ENCODE measurements around the gene KRT78. TPM values are rescaled to one million over a fixed set of nuclear protein-coding genes. Genes with fewer than 3 reads are reported as not detected.
"Not testable (repeated sequence)": the region's sequence is repeated elsewhere in the genome, so short reads cannot be mapped to it uniquely, and the experiment has no call there.

KRT78 gene
- total RNA-seq, 1 donor from 2014 or later, result not detected

DNA sequence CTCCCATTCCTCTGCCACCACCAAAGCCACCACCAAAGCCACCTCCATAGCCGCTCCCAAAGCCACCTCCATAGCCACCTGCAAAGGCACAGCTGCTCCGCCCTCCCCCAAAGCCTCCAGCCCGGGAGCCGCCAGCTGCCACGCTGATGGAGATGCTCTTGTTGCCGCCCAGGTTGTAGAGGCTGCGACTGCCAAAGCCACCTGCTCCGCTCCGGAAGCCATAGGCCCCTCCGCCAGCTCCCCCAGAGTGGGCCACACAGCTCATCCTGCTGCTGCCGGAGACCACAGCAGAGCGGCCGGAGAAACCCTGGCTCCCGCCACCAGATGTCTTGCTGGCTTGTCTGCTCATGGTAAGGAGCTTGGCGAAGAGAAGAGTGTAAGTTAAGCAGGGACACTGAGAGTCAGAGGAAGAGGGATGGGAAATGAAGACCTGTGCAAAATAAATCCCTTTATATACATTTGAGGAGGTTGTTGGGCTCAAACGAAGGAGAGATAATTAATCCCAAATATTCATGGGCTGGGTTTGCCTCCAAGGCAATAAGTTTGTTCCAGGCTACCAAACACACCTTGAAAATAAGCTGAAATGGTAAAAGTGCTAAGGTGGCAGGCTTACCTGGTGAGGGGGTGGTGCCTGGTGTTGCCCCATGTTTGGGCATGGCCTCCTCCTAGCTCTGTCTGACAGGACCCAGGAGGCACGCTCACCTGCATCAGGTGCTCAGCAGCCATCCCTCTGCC is 52.9 kb downstream of the KRT78 start, which contains the start of gene KRT3:
Gene KRT3, minus strand, starts transcription at position 424 of the 735 bp plus-strand sequence. Its CDS starts 75 bp downstream, at position 349.
- no peak for DNase-seq

DNA sequence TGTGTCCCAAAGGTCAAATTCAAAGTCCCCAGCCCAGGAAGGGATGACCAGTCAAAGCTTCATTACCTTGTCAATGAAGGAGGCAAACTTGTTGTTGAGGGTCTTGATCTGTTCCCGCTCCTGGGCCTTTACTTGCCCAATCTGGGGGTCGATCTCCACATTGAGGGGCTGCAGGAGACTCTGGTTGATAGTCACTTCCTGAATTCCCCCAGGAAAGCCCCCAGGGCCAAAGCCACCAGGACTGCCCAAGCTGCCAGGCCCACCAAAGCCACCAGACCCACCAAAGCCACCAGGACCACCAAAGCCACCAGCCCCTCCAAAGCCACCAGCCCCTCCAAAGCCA is 53.5 kb downstream of the KRT78 start:
- not testable (repeated sequence) for DNase-seq

DNA sequence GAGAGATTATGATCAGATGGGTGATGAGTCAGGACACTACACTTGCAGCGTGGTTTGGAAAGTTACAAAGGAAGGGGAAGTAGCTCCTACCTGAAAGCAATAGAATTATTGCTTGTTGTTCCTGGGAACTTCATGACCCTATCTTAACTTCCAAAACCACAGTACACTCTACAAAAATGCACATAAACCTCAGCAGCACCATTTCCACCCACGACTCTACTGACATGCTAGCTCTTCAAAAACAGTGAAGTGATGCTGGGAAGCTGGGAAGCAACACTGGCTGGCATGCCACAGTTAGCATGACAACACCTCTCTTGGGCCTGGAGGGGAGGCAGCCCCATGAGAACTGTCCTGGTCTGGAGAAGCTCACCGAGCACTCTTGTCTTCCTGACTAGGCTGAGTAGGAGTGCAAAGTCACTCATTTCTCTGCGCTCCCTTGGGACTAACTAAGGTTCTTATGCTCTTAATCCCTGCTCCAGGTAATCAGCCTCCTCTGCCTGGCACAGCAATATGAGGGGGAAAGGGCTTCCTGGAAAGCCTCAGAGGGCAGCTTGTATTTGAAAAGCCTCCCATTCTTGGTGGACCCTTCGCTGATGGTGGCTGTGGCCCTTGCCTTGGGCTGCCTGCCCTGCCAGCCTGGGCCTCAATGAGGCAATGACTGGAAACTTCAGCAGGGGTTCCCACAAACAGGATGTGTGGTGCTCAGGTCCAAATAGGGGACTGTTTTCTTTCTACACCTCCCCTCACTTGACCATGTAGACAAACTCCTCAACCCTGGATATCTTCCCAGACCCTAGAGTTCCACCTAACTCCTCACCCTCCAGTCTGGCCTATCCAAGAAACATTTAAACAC is 54.1 kb downstream of the KRT78 start:
- no peak for DNase-seq

DNA sequence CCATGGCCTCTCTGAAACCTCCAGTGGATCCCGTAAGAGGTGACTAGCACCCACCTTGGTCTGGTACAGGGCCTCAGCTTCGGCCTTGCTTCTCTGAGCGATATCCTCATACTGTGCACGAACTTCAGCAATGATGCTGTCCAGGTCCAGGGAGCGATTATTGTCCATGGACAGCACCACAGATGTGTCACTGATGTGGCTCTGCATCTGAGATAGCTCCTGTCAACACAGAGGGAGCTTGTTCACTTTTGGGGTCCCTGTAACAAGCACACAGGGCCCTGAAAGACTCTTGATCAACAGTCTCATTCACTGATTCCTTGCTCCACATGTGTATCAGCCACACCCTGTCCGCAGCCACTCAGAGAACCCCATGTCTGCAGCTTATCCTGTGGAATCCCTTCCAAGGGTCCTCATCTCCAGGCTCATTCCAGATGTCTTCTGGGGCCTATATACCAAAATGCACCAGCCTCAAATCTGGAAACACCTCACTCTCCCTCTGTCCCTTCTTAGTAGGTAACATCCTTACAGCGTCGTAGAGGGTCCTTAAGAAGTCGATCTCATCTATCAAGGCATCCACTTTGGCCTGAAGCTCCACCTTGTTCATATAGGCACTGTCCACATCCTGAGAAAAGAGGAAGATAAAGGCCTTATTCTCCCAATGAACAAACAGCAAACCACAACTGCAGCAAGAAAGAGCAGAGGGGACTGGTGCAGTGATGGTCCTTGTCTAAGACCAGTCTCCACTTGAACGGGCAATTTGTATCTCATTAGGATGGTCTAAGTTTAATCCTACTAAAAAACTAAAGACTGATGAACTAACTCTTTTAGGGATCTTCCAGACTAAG is 56.4 kb downstream of the KRT78 start:
- no peak for DNase-seq

DNA sequence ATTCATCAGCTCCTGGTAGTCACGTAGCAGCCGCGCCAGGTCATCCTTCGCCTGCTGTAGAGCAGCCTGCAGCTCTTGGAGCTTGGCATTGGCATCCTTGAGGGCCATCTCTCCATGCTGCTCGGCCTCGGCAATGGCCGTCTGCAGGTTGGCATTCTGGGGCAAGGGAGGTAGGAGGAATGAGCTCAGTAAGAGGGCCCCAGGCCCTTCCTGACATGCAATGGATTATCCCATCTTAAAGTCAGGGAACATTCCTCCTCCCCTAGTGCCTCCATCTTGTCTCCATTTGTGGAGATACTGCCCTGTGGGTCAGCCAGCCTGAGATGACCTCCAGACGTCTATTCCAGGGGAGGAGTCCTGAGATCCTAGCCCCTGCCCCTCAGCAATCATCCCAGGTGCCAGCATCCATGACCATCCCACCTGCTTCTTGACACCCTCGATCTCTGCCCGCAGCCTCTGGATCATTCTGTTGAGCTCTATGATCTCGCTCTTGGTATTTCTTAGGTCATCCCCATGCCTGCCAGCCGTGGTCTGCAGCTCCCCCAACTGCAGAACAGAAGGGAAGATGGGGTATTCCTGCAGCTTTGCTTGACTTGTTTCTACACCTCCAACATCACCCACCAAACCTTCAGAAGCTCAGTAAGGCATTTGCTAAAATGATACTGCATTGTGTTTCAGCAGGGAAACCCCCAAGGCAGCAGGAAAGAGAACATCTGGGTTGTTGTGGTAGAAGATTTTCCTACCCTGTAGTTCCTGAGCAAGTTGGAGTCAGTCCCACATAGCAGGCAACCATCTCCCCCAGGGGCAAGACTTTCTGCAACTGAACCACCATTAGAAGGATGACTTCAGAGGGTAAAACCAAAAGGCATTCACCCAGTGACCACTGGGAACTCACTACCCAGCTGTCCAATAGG is 57.3 kb downstream of the KRT78 start:
- no peak for DNase-seq

DNA sequence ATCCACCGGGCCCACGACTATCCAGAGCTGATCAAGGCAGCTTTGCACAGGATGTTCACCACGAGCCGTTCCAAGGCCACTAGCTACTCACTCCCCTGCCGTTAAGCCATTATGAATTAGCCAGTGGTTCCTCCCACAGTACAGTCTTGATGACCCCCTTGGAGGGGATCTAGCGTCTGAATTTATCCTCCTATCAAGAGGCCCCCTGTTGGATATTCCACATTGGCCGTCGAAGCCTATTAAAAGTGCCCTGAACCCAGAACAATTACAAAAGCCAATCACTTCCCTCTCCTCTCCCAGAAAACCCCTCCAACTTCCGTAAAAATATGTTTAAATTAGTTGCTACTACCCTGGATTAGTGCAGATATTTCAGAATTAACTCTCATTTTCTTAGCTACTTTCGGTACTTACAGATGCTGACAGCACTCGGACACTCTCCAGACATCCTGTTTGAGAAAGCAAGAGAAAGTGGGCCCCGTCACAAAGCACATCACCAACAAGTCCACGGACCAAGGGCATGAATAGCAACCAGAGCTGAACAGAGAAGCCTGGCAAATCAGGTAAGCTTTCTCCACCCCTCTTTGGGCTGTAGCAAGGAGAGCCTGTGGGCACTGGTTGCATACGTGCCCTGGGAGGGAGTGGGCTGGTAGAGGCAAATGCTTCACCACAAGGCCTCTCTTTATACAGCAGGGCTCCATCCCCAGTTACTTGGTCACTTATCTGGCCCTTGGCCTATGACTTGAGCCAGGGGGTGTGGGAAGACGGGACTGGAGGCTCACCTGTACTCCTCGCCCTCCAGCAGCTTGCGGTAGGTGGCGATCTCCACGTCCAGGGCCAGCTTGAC is 58.1 kb downstream of the KRT78 start:
- DNase-seq, result no peak

DNA sequence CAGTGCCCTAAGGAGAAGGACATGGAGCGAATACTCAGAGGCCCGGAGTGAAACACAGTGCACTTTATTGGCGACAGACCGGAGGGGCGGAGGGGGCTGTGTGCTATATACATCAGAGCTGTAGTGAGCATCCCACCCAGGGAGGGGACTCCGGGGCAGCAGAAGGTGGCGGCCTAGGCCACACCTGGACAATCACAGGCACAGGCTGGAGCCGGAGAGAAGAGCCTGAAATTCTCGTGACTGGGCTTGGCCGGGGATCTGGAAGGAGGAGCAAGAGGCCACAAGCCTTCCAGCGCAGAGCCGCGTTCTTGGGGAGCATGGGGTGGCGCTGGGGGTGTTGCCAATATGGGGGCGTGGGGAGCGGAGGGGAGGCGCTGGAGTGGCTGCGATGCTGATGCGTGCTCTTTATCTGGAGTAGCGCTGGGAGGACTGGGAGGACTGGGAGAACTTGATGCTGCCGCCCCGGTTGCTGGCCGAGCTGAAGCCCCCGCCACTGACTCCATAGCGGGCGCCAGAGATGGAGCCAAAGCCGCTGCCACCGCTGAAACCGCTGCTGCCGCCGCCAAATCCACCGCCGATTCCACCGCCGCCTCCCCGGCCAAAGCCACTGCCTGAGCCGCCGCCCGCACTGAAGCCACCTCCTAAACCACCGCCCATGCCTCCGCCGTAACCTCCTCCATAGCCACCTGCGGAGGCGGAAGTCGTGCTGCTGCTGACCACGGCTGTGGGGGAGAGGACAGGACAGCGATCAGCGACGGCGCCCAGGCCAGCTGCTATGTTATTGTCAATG is 59.0 kb downstream of the KRT78 start:
- DNase-seq, result no peak

DNA sequence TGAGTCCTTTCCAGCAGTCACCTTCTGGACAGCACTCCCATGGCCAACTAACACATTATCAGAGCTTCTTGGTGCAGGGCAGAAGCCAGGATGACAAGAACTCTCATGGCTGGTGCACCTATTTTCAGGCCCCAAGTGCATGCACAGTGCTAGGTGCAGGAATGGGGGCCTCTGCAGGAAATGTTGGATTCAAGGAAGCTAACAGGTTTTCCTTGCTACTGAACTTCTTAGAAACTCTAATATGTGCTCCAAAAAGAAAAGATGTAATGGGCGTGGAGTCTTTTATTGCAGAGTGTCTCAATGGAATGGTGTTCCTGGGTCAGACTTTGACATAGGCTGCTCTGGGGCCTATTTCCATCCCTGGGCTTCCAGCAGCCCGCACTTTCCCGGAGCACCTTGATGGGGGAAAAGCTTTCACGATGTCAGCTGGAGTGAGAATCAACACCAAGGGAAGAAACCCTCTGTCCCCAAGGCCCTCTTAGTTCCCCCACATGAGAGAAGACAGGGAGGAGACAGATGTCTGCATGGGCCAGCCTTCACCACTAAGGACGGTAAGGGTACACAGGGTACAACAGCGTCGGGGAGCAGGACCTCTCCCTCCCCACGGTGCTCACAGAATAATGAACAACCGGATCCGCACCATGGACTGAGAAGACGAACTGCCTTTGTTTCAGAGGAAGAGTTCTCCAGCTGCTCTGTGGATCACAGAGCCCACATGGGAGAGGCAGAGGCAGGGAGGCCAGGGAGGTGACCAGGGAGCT is 59.7 kb downstream of the KRT78 start:
- no peak for DNase-seq

DNA sequence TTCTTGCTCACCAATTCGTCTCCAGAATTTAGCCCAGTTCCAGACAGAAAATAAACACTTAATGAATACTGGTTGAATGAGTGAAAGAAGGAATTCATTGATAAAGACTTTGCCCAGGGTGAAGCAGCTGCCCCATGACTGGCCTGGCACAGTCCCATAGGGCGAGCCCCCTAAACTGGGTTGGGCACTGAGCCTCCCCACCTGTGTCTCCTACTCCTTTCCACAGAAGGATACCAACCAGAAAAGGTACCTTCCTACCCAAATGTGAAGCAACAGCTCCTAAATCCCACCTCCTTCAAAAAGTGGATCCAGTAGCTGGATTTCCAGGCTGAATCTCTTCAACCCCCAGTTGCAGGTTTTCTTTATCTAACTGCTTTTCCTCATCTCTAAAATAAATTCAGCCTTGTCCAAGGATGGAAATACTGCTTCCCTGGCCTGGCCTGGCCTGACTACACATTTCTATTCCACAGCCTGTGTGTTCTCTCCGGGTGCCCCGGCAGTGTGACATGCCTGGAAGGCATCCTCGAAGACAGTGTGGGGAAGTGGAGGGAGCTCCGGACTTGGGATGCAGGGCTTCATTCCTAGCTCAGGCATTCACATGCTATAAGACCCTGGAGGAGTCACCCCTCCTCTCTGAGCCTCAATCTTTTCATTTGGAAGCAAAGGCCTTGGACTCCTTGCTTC is 60.5 kb downstream of the KRT78 start:
- DNase-seq, result no peak

Other genes with a start within 250 kb of the KRT78 start
- gene KRT72, start 247.5 kb downstream of the KRT78 start, total RNA-seq, result not detected in 2 replicates
- gene KRT73, start 230.4 kb downstream of the KRT78 start, total RNA-seq, result not detected in 2 replicates
- not detected in 2 replicates for gene KRT2, start 196.8 kb downstream of the KRT78 start, total RNA-seq
- gene KRT1, start 168.6 kb downstream of the KRT78 start, total RNA-seq, result not detected in 2 replicates
- gene KRT77, start 145.5 kb downstream of the KRT78 start, total RNA-seq, result not detected in 2 replicates
- gene KRT76, start 71.6 kb downstream of the KRT78 start, total RNA-seq, result not detected in 2 replicates
- gene KRT3, start 52.9 kb downstream of the KRT78 start, total RNA-seq, result not detected in 2 replicates
- not detected in 2 replicates for gene KRT4, start 34.9 kb downstream of the KRT78 start, total RNA-seq
- gene KRT79, start 14.7 kb downstream of the KRT78 start, total RNA-seq, result not detected in 2 replicates
- 9.5 and 11.9 TPM in 2 replicates for gene KRT8, start 56.1 kb upstream of the KRT78 start, total RNA-seq
- 257 and 322 TPM in 2 replicates for gene KRT18, start 100.1 kb upstream of the KRT78 start, total RNA-seq
- gene EIF4B, start 157.5 kb upstream of the KRT78 start, total RNA-seq, result 1,240 and 1,351 TPM in 2 replicates
- 56.2 and 56.5 TPM in 2 replicates for gene TNS2, start 201.1 kb upstream of the KRT78 start, total RNA-seq
- gene SPRYD3, start 230.4 kb upstream of the KRT78 start, total RNA-seq, result 13.1 and 16.5 TPM in 2 replicates
- gene IGFBP6, start 248.7 kb upstream of the KRT78 start, total RNA-seq, result 4.9 and 7.0 TPM in 2 replicates